Immature natural killer cell (primary cell): ENCODE measurements around the gene WDPCP. TPM values are rescaled to one million over a fixed set of nuclear protein-coding genes. Genes with fewer than 3 reads are reported as not detected.

Source experiments
- DNase-seq, 3 donors: peaks; one replicate each; pipeline ENCODE4 v3.0.0; 2022; ENCODE audit warnings: mixed read lengths in 1 of 3
- H3K27ac Mint-ChIP-seq, 6 donors: one replicate each; pipeline ENCODE4 v1.8.0; 2020; ENCODE audit warnings: mixed read lengths in 6 of 6, mild to moderate bottlenecking in 5 of 6, inconsistent platforms in 4 of 6, moderate library complexity in 3 of 6
- H3K27me3 Mint-ChIP-seq, 3 donors: one replicate each; pipeline ENCODE4 v1.8.0; 2020 to 2021; ENCODE audit warnings: low read depth in 3 of 3, mild to moderate bottlenecking in 3 of 3, mixed read lengths in 3 of 3, moderate library complexity in 3 of 3, inconsistent platforms in 1 of 3
- H3K36me3 Mint-ChIP-seq, 3 donors: one replicate each; pipeline ENCODE4 v1.8.0; 2020; ENCODE audit warnings: mixed read lengths in 3 of 3, inconsistent platforms in 2 of 3, mild to moderate bottlenecking in 2 of 3
- H3K4me1 Mint-ChIP-seq, 2 donors: one replicate each; pipeline ENCODE4 v1.8.0; 2020; ENCODE audit warnings: inconsistent platforms in 2 of 2, mild to moderate bottlenecking in 2 of 2, mixed read lengths in 2 of 2, moderate library complexity in 1 of 2
- H3K4me3 Mint-ChIP-seq, 5 donors: one replicate each; pipeline ENCODE4 v1.8.0; 2020; ENCODE audit warnings: mild to moderate bottlenecking in 5 of 5, mixed read lengths in 5 of 5, inconsistent platforms in 3 of 5, moderate library complexity in 3 of 5
- H3K9me3 Mint-ChIP-seq, 6 donors: one replicate each; pipeline ENCODE4 v1.8.0; 2020; ENCODE audit warnings: mild to moderate bottlenecking in 6 of 6, mixed read lengths in 6 of 6, inconsistent platforms in 4 of 6, moderate library complexity in 3 of 6
- polyA plus RNA-seq, 3 donors: library from polyadenylated mRNA; unstranded; fragments of 300-500 nt; fragmentation: Illumina TruSeq; gene quantifications; one replicate each; pipeline ENCODE4 v1.2.3, GENCODE V29; 2021

The WDPCP gene
- polyA plus RNA-seq, 3 donors from 2014 or later, result 4.3 to 7.7 (median 5.6) TPM

- Mint-ChIP-seq H3K9me3 (peaks cover 30 to 75% (median 58%) of the 10 kb centered on the region in 6 donors), H3K4me3 (no peak overlapping the region), H3K36me3 (peaks cover 18 to 37% (median 28%) of the 10 kb centered on the region in 3 donors), H3K27ac (no peak overlapping the region), H3K4me1 (peaks cover 2 to 6% of the 10 kb centered on the region in 2 donors), H3K27me3 (no peaks in the 10 kb centered on the region)
- DNase-seq, result no peak
Measured at GRCh38 chr2:63270717-63271116, 317.6 kb downstream of the WDPCP start.

GRCh38 chr2:63268946-63269345 lies 319.3 kb downstream of the WDPCP start:
- H3K9me3 Mint-ChIP-seq, result peaks cover 26 to 75% (median 48%) of the 10 kb centered on the region in 6 donors
- peaks cover 0 to 2% (median 0%) of the 10 kb centered on the region in 3 donors for H3K27me3 Mint-ChIP-seq
- H3K4me3 Mint-ChIP-seq, result no peak overlapping the region
- H3K36me3 Mint-ChIP-seq, result peaks cover 12 to 25% (median 23%) of the 10 kb centered on the region in 3 donors
- no peak for DNase-seq
- H3K4me1 Mint-ChIP-seq, result peaks cover 2 to 6% of the 10 kb centered on the region in 2 donors
- H3K27ac Mint-ChIP-seq, result no peak overlapping the region

GRCh38 chr2:63261137-63261621 lies 327.1 kb downstream of the WDPCP start:
- no peak for DNase-seq

GRCh38 chr2:63257473-63257872 lies 330.8 kb downstream of the WDPCP start:
- Mint-ChIP-seq H3K4me1 (peaks cover 23 to 33% of the 10 kb centered on the region in 2 donors), H3K36me3 (peaks cover 10 to 14% (median 12%) of the 10 kb centered on the region in 3 donors), H3K27ac (peak overlapping the region in 5 of 6 donors; percentile 22 to 80 (median 56)), H3K4me3 (peak overlapping the region in 3 of 5 donors; percentile 20 to 55 (median 35)), H3K27me3 (no peaks in the 10 kb centered on the region), H3K9me3 (peaks cover 2 to 11% (median 7%) of the 10 kb centered on the region in 6 donors)
- peak; percentile 43 to 52 (median 44) for DNase-seq

More at GRCh38 chr2:63261137-63261621, 327.1 kb downstream of the WDPCP start:
- Mint-ChIP-seq H3K36me3 (peaks cover 0 to 12% (median 3%) of the 10 kb centered on the region in 3 donors), H3K27me3 (peaks cover 0 to 2% (median 0%) of the 10 kb centered on the region in 3 donors), H3K9me3 (peaks cover under 1 to 23% (median 9%) of the 10 kb centered on the region in 6 donors), H3K4me1 (peaks cover 23 to 30% of the 10 kb centered on the region in 2 donors), H3K27ac (no peak overlapping the region), H3K4me3 (no peak overlapping the region)

GRCh38 chr2:63249161-63249560 lies 339.1 kb downstream of the WDPCP start:
- H3K36me3 Mint-ChIP-seq, result peaks cover 12 to 33% (median 33%) of the 10 kb centered on the region in 3 donors
- H3K4me3 Mint-ChIP-seq, result no peak overlapping the region
- no peak for DNase-seq
- H3K9me3 Mint-ChIP-seq, result peaks cover 6 to 43% (median 15%) of the 10 kb centered on the region in 6 donors
- no peak overlapping the region for H3K27ac Mint-ChIP-seq
- H3K4me1 Mint-ChIP-seq, result peaks cover 0 to 2% of the 10 kb centered on the region in 2 donors
- H3K27me3 Mint-ChIP-seq, result peaks cover 0 to 2% (median 0%) of the 10 kb centered on the region in 3 donors

GRCh38 chr2:63242747-63243146 lies 345.5 kb downstream of the WDPCP start:
- peaks cover 0 to 5% (median 0%) of the 10 kb centered on the region in 6 donors for H3K9me3 Mint-ChIP-seq
- no peak for DNase-seq
- peaks cover 0 to 1% (median 0%) of the 10 kb centered on the region in 3 donors for H3K27me3 Mint-ChIP-seq
- H3K36me3 Mint-ChIP-seq, result peaks cover 5 to 21% (median 17%) of the 10 kb centered on the region in 3 donors
- H3K4me1 Mint-ChIP-seq, result peaks cover 0 to 12% of the 10 kb centered on the region in 2 donors
- H3K4me3 Mint-ChIP-seq, result no peak overlapping the region
- H3K27ac Mint-ChIP-seq, result no peak overlapping the region

- Mint-ChIP-seq H3K36me3 (peaks cover 8 to 10% (median 9%) of the 10 kb centered on the region in 3 donors), H3K4me3 (no peak overlapping the region), H3K27ac (no peak overlapping the region), H3K9me3 (peaks cover 6 to 14% (median 9%) of the 10 kb centered on the region in 6 donors), H3K4me1 (no peaks in the 10 kb centered on the region), H3K27me3 (no peaks in the 10 kb centered on the region)
- DNase-seq, result no peak
Measured at GRCh38 chr2:63225964-63226686, 362.2 kb downstream of the WDPCP start.

GRCh38 chr2:63218800-63219526 lies 369.3 kb downstream of the WDPCP start:
- Mint-ChIP-seq H3K27ac (no peak overlapping the region), H3K36me3 (peaks cover 6 to 8% (median 7%) of the 10 kb centered on the region in 3 donors), H3K4me1 (peaks cover 3 to 6% of the 10 kb centered on the region in 2 donors), H3K9me3 (peaks cover 0 to 29% (median 18%) of the 10 kb centered on the region in 6 donors), H3K4me3 (no peak overlapping the region), H3K27me3 (peaks cover 0 to 1% (median 0%) of the 10 kb centered on the region in 3 donors)
- no peak for DNase-seq

- no peaks in the 10 kb centered on the region for H3K4me1 Mint-ChIP-seq
- no peaks in the 10 kb centered on the region for H3K27me3 Mint-ChIP-seq
- H3K9me3 Mint-ChIP-seq, result peaks cover 0 to 11% (median 6%) of the 10 kb centered on the region in 6 donors
- H3K4me3 Mint-ChIP-seq, result no peak overlapping the region
- no peak for DNase-seq
- H3K27ac Mint-ChIP-seq, result no peak overlapping the region
- H3K36me3 Mint-ChIP-seq, result peaks cover 4 to 12% (median 7%) of the 10 kb centered on the region in 3 donors
Measured at GRCh38 chr2:63195310-63195709, 393.0 kb downstream of the WDPCP start.

- DNase-seq, result no peak
- Mint-ChIP-seq H3K27ac (no peak overlapping the region), H3K27me3 (no peaks in the 10 kb centered on the region), H3K9me3 (peaks cover 6 to 19% (median 13%) of the 10 kb centered on the region in 6 donors), H3K36me3 (peaks cover 11 to 16% (median 12%) of the 10 kb centered on the region in 3 donors), H3K4me3 (no peak overlapping the region), H3K4me1 (no peaks in the 10 kb centered on the region)
Measured at GRCh38 chr2:63194175-63194574, 394.1 kb downstream of the WDPCP start.

- no peak for DNase-seq
- Mint-ChIP-seq H3K36me3 (peaks cover 5 to 17% (median 17%) of the 10 kb centered on the region in 3 donors), H3K4me3 (no peak overlapping the region), H3K27ac (no peak overlapping the region), H3K9me3 (peaks cover 9 to 25% (median 20%) of the 10 kb centered on the region in 6 donors), H3K27me3 (no peaks in the 10 kb centered on the region), H3K4me1 (no peaks in the 10 kb centered on the region)
Measured at GRCh38 chr2:63192889-63193774, 395.1 kb downstream of the WDPCP start.

GRCh38 chr2:63192169-63192888 lies 395.9 kb downstream of the WDPCP start:
- no peaks in the 10 kb centered on the region for H3K4me1 Mint-ChIP-seq
- H3K36me3 Mint-ChIP-seq, result peaks cover 5 to 20% (median 20%) of the 10 kb centered on the region in 3 donors
- no peak for DNase-seq
- no peak overlapping the region for H3K4me3 Mint-ChIP-seq
- no peak overlapping the region for H3K27ac Mint-ChIP-seq
- H3K9me3 Mint-ChIP-seq, result peaks cover 15 to 33% (median 28%) of the 10 kb centered on the region in 6 donors
- H3K27me3 Mint-ChIP-seq, result no peaks in the 10 kb centered on the region
